ENCODE results near the gene PIP4K2B.
"Not testable (repeated sequence)": the region's sequence is repeated elsewhere in the genome, so short reads cannot be mapped to it uniquely, and the experiment has no call there.

Gene PIP4K2B

DNA sequence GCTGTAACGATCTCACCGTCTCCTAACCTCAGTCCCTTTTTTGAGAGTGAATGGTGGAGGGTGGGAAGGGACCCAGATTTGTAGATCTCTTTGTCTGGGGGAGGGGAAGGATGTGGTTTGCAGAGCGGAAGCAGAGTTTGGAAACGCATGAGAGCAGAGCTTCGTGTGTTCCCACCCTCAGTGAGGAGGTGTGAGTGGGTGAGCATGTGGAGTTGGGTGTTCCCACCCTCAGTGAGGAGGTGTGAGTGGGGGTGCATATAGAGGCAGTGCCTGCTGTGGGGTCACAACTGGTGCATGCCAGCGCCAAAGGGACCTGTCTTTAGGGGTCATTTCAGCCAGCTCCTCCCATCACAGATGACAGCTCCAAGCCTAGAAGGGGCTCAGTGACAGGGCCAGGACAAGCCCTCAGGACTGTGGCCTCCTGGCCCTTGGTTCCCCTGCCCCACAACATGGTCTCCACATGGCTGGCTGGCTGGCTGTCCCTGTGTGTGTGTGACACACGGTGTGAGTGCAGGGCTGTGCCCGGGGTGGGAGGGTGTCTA is 71.0 kb downstream of the PIP4K2B start:
- DNase-seq: no peak

DNA sequence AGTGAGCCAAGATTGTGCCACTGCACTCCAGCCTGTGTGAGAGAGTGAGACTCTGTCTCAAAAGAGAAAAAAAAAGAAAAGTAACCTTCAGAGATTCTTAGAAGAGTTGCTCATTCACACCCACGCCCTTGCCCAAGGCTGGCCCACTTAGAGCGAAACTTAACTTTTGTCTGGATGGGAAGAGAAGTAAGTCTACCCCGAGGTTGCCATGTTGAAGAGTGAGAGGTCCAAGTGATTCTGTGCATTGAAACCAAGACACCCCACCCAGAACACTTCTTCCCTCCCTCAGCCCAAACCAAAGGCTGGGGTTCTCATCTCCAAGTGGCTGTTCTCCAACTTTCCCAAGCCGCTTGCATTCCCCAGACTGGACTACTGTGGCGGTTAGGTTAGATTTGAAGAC is 71.6 kb downstream of the PIP4K2B start:
- no peak for DNase-seq

DNA sequence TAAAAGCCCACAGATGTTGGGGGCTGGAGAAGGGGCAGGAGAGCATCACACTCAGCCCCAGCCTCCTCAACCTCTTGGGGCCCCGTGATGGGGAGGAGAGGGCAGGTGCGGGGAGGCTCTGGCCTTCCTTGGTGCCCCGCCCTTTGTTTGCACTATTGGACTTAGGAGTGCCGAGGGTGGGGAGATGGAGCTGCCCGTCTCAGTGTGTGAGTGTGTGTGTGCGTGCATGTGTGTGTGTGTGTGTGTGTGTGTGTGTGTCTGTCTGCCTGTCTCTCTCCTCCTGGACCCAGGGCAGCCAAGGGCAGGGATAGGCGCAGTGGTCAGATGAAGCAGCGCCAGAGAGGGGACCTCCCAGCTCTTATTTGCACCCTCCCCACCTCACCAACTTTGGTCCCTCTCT is 73.2 kb downstream of the PIP4K2B start:
- not testable (repeated sequence) for DNase-seq

- no peak for DNase-seq
These were observed 74.3 kb downstream of the PIP4K2B start for GRCh38 chr17:38725066-38725465.

GRCh38 chr17:38724337-38724988 is 74.9 kb downstream of the PIP4K2B start:
- no peak for DNase-seq

- DNase-seq: no peak
These were observed 77.6 kb downstream of the PIP4K2B start for GRCh38 chr17:38721802-38722201.

- DNase-seq: no peak
These were observed 78.4 kb downstream of the PIP4K2B start for GRCh38 chr17:38720941-38721340.

GRCh38 chr17:38719943-38720641 is 79.3 kb downstream of the PIP4K2B start:
- no peak for DNase-seq

DNA sequence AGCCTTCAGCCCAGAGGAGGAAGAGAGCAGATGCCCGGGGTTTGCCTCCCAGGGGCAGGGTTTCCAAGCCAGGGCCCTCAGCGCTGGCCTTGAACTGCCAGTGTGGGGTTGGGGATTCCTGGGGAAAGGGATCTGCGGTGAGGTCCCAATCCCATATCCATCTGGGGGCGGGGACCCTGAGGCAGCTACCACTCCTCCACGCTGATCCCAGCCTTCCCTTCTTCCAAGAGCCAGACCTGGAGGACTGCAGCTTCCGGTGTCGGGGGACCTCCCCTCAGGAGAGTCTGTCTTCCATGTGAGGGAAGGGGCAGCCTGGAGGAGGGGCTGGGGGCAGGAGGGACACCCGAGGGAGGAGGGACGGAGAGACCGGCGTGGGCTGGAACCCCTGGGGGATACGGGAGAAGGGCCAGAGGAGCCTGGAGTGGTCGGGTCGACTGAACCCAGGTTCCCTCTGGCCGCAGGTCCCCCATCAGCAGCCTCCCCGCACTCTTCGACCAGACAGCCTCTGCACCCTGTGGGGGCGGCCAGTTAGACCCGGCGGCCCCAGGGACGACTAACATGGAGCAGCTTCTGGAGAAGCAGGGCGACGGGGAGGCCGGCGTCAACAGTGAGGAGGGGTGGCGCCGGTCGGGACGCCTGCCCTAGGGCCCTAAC is 79.9 kb downstream of the PIP4K2B start:
- no peak for DNase-seq

- no peak for DNase-seq
These were observed 82.1 kb downstream of the PIP4K2B start for GRCh38 chr17:38717139-38717745.

DNA sequence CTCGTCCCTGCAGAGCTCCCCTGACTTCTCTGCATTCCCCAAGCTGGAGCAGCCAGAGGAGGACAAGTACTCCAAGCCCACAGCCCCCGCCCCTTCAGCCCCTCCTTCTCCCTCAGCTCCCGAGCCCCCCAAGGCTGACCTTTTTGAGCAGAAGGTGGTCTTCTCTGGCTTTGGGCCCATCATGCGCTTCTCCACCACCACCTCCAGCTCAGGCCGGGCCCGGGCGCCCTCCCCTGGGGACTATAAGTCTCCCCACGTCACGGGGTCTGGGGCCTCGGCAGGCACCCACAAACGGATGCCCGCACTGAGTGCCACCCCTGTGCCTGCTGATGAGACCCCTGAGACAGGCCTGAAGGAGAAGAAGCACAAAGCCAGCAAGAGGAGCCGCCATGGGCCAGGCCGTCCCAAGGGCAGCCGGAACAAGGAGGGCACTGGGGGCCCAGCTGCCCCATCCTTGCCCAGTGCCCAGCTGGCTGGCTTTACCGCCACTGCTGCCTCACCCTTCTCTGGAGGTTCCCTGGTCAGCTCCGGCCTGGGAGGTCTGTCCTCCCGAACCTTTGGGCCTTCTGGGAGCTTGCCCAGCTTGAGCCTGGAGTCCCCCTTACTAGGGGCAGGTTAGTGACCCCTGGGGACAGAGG is 82.9 kb downstream of the PIP4K2B start:
- DNase-seq: no peak
